K562 (cell line): ENCODE data around the gene DDX23. TPM values are rescaled to one million over a fixed set of nuclear protein-coding genes. Genes with fewer than 3 reads are reported as not detected.

Source experiments
- ARID1B ChIP-seq: fragments of 450-650 bp; IDR thresholded peaks from 2 replicates; pipeline ENCODE4 v1.6.1; 2016; ENCODE audit warnings: antibody characterized with exemption, mild to moderate bottlenecking, inconsistent platforms
- ARNT ChIP-seq, 2 experiments: fragments of 450-650 bp; IDR thresholded peaks; 2 replicates each; pipeline ENCODE4 v1.6.1; 2016; ENCODE audit warnings: mild to moderate bottlenecking in 1 of 2
- BRF2 ChIP-seq: IDR thresholded peaks from 3 replicates; pipeline ENCODE4 v1.6.1; 2011; ENCODE audit warnings: borderline replicate concordance, mild to moderate bottlenecking; ENCODE audit not compliant: insufficient read length, insufficient read depth
- DIDO1 ChIP-seq: fragments of 450-650 bp; IDR thresholded peaks from 2 replicates; pipeline ENCODE4 v1.6.1; 2016; ENCODE audit warnings: low read depth, missing biosample characterization, missing genetic modification characterization
- HINFP ChIP-seq: fragments of 450-650 bp; conservative IDR thresholded peaks from 2 replicates; pipeline ENCODE4 v1.6.1; 2016; ENCODE audit warnings: missing genetic modification characterization, low read depth, mild to moderate bottlenecking, control low read depth, missing compliant biosample characterization
- MAX ChIP-seq: sonication (generic); formaldehyde crosslinking; IDR thresholded peaks from 2 replicates; pipeline ENCODE4 v1.9.0; 2022; ENCODE audit warnings: mild to moderate bottlenecking, missing genetic modification reagents
- MEF2D ChIP-seq: conservative IDR thresholded peaks from 2 replicates; pipeline ENCODE4 v1.6.1; 2016; ENCODE audit warnings: low read depth, missing genetic modification characterization, missing compliant biosample characterization
- POLR2A ChIP-seq: fragments of 450-650 bp; conservative IDR thresholded peaks from 2 replicates; pipeline ENCODE4 v1.6.1; 2016
- POLR2H ChIP-seq: IDR thresholded peaks from 2 replicates; pipeline ENCODE4 v1.6.1; 2016; ENCODE audit warnings: missing genetic modification characterization, low read depth, mild to moderate bottlenecking, control low read depth, missing compliant biosample characterization, moderate library complexity
- RBFOX2 ChIP-seq: fragments of 200-400 bp; formaldehyde crosslinking; IDR thresholded peaks from 2 replicates; pipeline ENCODE4 v1.6.1; 2017; ENCODE audit warnings: low read depth, mild to moderate bottlenecking, low read length, moderate library complexity
- ZBTB2 ChIP-seq: fragments of 450-650 bp; IDR thresholded peaks from 2 replicates; pipeline ENCODE4 v1.6.1; 2016; ENCODE audit warnings: antibody characterized with exemption
- ZBTB49 ChIP-seq: sonication (generic); formaldehyde crosslinking; IDR thresholded peaks from 2 replicates; pipeline ENCODE4 v1.8.0; 2022; ENCODE audit warnings: missing genetic modification reagents, mild to moderate bottlenecking, borderline replicate concordance
- polyA plus RNA-seq, 8 experiments: library from polyadenylated mRNA; depleted of rRNA in 4 of 8; stranded (reverse) in 5 of 8; unstranded in 3 of 8; fragments of >200 nt; fragmentation: Nextera tagmentation in 2 of 8; fragmentation: Illumina TruSeq in 1 of 8; extraction: Ambion mirVana in 2 of 8; extraction: Trizol in 1 of 8; gene quantifications; 2 replicates each; pipeline versions ENCODE4 v1.2.1 to v1.2.3, GENCODE V29; 2011 to 2014; ENCODE audit warnings: inconsistent platforms in 1 of 8, missing spikeins in 1 of 8
- total RNA-seq, 7 experiments: library from RNA; depleted of rRNA in 6 of 7; stranded (reverse); fragments of >200 nt in 6 of 7; fragmentation: Illumina TruSeq in 2 of 7; extraction: Trizol in 2 of 7; gene quantifications; 2 replicates each; pipeline versions ENCODE4 v1.2.1 to v1.2.3, GENCODE V29; 2011 to 2021; ENCODE audit warnings: low replicate concordance in 1 of 7

Gene DDX23
- total and polyA plus RNA-seq, 9 of the 15 experiments (the other 6 are each of a cell fraction or from before 2014, with no cell fraction given), result 32.4 to 138 (median 104) TPM

GRCh38 chr12:48851883-48852733 lies at the start of gene DDX23 (continued):
- peak; percentile 55 for TF ChIP-seq ARID1B
- peak; percentile 85; the same call in 1 of the 2 replicates for TF ChIP-seq DIDO1 (tag)
- TF ChIP-seq POLR2H (tag), result no peak; the same call in none of the 2 replicates
- TF ChIP-seq MEF2D (tag), result 0 out of 2 replicates have a peak, but pooled peaks have one; percentile 47
- no peak for TF ChIP-seq ZBTB49 (CRISPR knock-in tag)
- TF ChIP-seq RBFOX2, result peak; percentile 98
- peak; percentile 67 for TF ChIP-seq MAX (CRISPR knock-in tag)
- TF ChIP-seq POLR2A, result peak; percentile 87
- TF ChIP-seq ARNT (IDR thresholded peaks at IDR 0.05), result peak in 1 of 2 experiments; percentile 79; a peak in 2 of 4 replicates
- TF ChIP-seq BRF2, result no peak
- TF ChIP-seq HINFP, result peak; percentile 83
- peak; percentile 34; the same call in 1 of the 2 replicates for TF ChIP-seq ZBTB2
